HepG2 (cell line): ENCODE data around the gene NUTF2. TPM values are rescaled to one million over a fixed set of nuclear protein-coding genes. Genes with fewer than 3 reads are reported as not detected.

Experiments
- ATRX ChIP-seq: sonication (generic); formaldehyde crosslinking; IDR thresholded peaks from 2 replicates; pipeline ENCODE4 v1.4.0; 2020; ENCODE audit warnings: missing genetic modification reagents, borderline replicate concordance
- FOXC1 ChIP-seq: sonication (generic); formaldehyde crosslinking; IDR thresholded peaks from 2 replicates; pipeline ENCODE4 v1.8.0; 2022; ENCODE audit warnings: mild to moderate bottlenecking, missing genetic modification reagents, borderline replicate concordance
- NFAT5 ChIP-seq: sonication (generic); formaldehyde crosslinking; IDR thresholded peaks from 2 replicates; pipeline ENCODE4 v1.4.0; 2020; ENCODE audit warnings: missing genetic modification reagents
- RAD21 ChIP-seq: fragments of 450-650 bp; formaldehyde crosslinking; IDR thresholded peaks from 2 replicates; pipeline ENCODE4 v1.5.0; 2020; ENCODE audit warnings: mild to moderate bottlenecking
- RXRA ChIP-seq: sonication (generic); formaldehyde crosslinking; IDR thresholded peaks from 2 replicates; pipeline ENCODE4 v1.5.1; 2020; ENCODE audit warnings: missing genetic modification reagents
- STAG1 ChIP-seq: sonication (generic); formaldehyde crosslinking; IDR thresholded peaks from 2 replicates; pipeline ENCODE4 v1.4.0; 2020; ENCODE audit warnings: missing genetic modification reagents
- ZBTB1 ChIP-seq: sonication (generic); formaldehyde crosslinking; IDR thresholded peaks from 2 replicates; pipeline ENCODE4 v1.4.0; 2020; ENCODE audit warnings: missing genetic modification reagents, borderline replicate concordance
- ZC3H13 ChIP-seq: sonication (generic); formaldehyde crosslinking; IDR thresholded peaks from 2 replicates; pipeline ENCODE4 v1.8.1; 2023; ENCODE audit warnings: mild to moderate bottlenecking, missing genetic modification reagents, moderate library complexity
- ZFX ChIP-seq: sonication (generic); formaldehyde crosslinking; IDR thresholded peaks from 2 replicates; pipeline ENCODE4 v1.4.0; 2020; ENCODE audit warnings: mild to moderate bottlenecking, low read depth, missing genetic modification reagents, moderate library complexity
- ZNF17 ChIP-seq: sonication (generic); formaldehyde crosslinking; IDR thresholded peaks from 2 replicates; pipeline ENCODE4 v1.5.0; 2020; ENCODE audit warnings: mild to moderate bottlenecking, missing genetic modification reagents
- ZNF251 ChIP-seq: sonication (generic); formaldehyde crosslinking; IDR thresholded peaks from 2 replicates; pipeline ENCODE4 v1.9.0; 2021; ENCODE audit warnings: mild to moderate bottlenecking, missing genetic modification reagents
- ZNF572 ChIP-seq: sonication (generic); formaldehyde crosslinking; IDR thresholded peaks from 2 replicates; pipeline ENCODE4 v1.5.1; 2020; ENCODE audit warnings: mild to moderate bottlenecking, missing genetic modification reagents
- ZNF619 ChIP-seq: sonication (generic); formaldehyde crosslinking; IDR thresholded peaks from 2 replicates; pipeline ENCODE4 v1.4.0; 2020; ENCODE audit warnings: mild to moderate bottlenecking, missing genetic modification reagents
- ZNF687 ChIP-seq: sonication (generic); formaldehyde crosslinking; IDR thresholded peaks from 2 replicates; pipeline ENCODE4 v1.5.1; 2020; ENCODE audit warnings: mild to moderate bottlenecking, missing genetic modification reagents, moderate library complexity
- ZNF878 ChIP-seq: sonication (generic); formaldehyde crosslinking; IDR thresholded peaks from 2 replicates; pipeline ENCODE4 v1.8.1; 2023; ENCODE audit warnings: mild to moderate bottlenecking, missing genetic modification reagents, moderate library complexity
- polyA plus RNA-seq, 8 experiments: library from polyadenylated mRNA; depleted of rRNA in 3 of 8; stranded (reverse) in 7 of 8; unstranded in 1 of 8; fragments of >200 nt; fragmentation: Illumina TruSeq in 4 of 8; extraction: Trizol in 4 of 8; gene quantifications; 2 replicates each; pipeline versions ENCODE4 v1.2.1 to v1.2.3, GENCODE V29; 2011 to 2016; ENCODE audit warnings: low read depth in 4 of 8, missing spikeins in 1 of 8, mixed read lengths in 1 of 8; ENCODE audit not compliant: insufficient read depth in 1 of 8
- total RNA-seq, 5 experiments: library from RNA; depleted of rRNA; stranded (reverse); fragments of >200 nt; fragmentation: Illumina TruSeq; extraction: Trizol; gene quantifications; 2 replicates each; pipeline ENCODE4 v1.2.3, GENCODE V29; 2016; ENCODE audit warnings: low read depth in 1 of 5

The NUTF2 gene
- total and polyA plus RNA-seq, 2 of the 13 experiments (the other 11 are each of a cell fraction or from before 2014, with no cell fraction given), result 168 to 214 TPM

- TF ChIP-seq FOXC1 (0 out of 2 replicates have a peak, but pooled peaks have one; percentile 42), ZNF619 (0 out of 2 replicates have a peak, but pooled peaks have one; percentile 20), ZNF572 (peak; percentile 6; the same call in 1 of the 2 replicates), NFAT5 (CRISPR knock-in tag) (no peak), ZNF17 (no peak), ZC3H13 (CRISPR knock-in tag) (no peak), STAG1 (CRISPR knock-in tag) (peak; percentile 37; the same call in 1 of the 2 replicates), RXRA (CRISPR knock-in tag) (peak; percentile 19; the same call in 1 of the 2 replicates), ZNF687 (peak; percentile 52), ZFX (CRISPR knock-in tag) (peak; percentile 45; the same call in 1 of the 2 replicates), ZBTB1 (no peak), ZNF878 (CRISPR knock-in tag) (no peak), ATRX (CRISPR knock-in tag) (no peak), ZNF251 (CRISPR knock-in tag) (no peak), RAD21 (CRISPR knock-in tag) (0 out of 2 replicates have a peak, but pooled peaks have one; percentile 9)
Observed at GRCh38 chr16:67907397-67908180, 60.9 kb downstream of the NUTF2 start (continued).
